ENCODE results near the gene VWF.

Gene VWF

GRCh38 chr12:6080149-6081045, 44.1 kb downstream of the VWF start:
- no peak for DNase-seq (ENCODE audit: low spot score)
- in situ Hi-C loops (cut with MboI; ENCODE audit: low sequenced_read_pairs, unreplicated experiment), result no loop called here
- TF ChIP-seq, protein P1, sequence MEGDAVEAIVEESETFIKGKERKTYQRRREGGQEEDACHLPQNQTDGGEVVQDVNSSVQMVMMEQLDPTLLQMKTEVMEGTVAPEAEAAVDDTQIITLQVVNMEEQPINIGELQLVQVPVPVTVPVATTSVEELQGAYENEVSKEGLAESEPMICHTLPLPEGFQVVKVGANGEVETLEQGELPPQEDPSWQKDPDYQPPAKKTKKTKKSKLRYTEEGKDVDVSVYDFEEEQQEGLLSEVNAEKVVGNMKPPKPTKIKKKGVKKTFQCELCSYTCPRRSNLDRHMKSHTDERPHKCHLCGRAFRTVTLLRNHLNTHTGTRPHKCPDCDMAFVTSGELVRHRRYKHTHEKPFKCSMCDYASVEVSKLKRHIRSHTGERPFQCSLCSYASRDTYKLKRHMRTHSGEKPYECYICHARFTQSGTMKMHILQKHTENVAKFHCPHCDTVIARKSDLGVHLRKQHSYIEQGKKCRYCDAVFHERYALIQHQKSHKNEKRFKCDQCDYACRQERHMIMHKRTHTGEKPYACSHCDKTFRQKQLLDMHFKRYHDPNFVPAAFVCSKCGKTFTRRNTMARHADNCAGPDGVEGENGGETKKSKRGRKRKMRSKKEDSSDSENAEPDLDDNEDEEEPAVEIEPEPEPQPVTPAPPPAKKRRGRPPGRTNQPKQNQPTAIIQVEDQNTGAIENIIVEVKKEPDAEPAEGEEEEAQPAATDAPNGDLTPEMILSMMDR (IDR thresholded peaks at IDR 0.05; ENCODE audit: borderline replicate concordance, control extremely low read depth, extremely low read depth, insufficient read depth, missing control alignments), result no peak

- TF ChIP-seq, protein P1 (IDR thresholded peaks at IDR 0.05; ENCODE audit: borderline replicate concordance, control extremely low read depth, extremely low read depth, insufficient read depth, missing control alignments), result no peak
- DNase-seq (ENCODE audit: low spot score), result peak; percentile 54
- in situ Hi-C loops (cut with MboI; ENCODE audit: low sequenced_read_pairs, unreplicated experiment), result no loop called here
Measured at GRCh38 chr12:6078398-6079096, 45.9 kb downstream of the VWF start.

GRCh38 chr12:6077692-6078083, 46.8 kb downstream of the VWF start:
- in situ Hi-C loops (cut with MboI; ENCODE audit: low sequenced_read_pairs, unreplicated experiment), result no loop called here
- TF ChIP-seq, protein P1 (IDR thresholded peaks at IDR 0.05; ENCODE audit: borderline replicate concordance, control extremely low read depth, extremely low read depth, insufficient read depth, missing control alignments), result no peak
- no peak for DNase-seq (ENCODE audit: low spot score)

GRCh38 chr12:6076776-6077691, 47.4 kb downstream of the VWF start:
- no peak for DNase-seq (ENCODE audit: low spot score)
- TF ChIP-seq, protein P1 (IDR thresholded peaks at IDR 0.05; ENCODE audit: borderline replicate concordance, control extremely low read depth, extremely low read depth, insufficient read depth, missing control alignments), result no peak
- in situ Hi-C loops (cut with MboI; ENCODE audit: low sequenced_read_pairs, unreplicated experiment), result no loop called here

DNA sequence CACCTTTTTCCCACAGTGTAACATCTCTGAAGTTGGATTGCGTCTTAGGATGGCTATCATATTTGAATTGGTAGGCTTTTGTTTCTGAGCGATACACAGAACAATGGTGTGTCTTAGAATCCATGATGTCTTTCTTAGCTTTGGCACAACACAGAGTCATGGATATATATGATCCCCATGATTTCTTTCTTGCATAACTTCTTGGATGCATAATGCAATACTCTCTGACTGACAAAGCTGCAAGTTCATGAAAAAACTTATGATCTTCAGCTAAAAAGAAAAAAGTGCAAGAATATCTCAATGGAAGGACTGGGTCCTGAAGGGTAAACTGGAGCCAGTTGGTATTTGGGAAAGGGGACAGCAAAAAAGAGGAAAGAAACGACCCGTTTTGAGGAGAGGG, 48.1 kb downstream of the VWF start:
- TF ChIP-seq, protein P1 (IDR thresholded peaks at IDR 0.05; ENCODE audit: borderline replicate concordance, control extremely low read depth, extremely low read depth, insufficient read depth, missing control alignments), result no peak
- DNase-seq (ENCODE audit: low spot score), result no peak
- in situ Hi-C loops (cut with MboI; ENCODE audit: low sequenced_read_pairs, unreplicated experiment), result no loop called here
